Heart right ventricle (tissue), 16 donors: ENCODE results near the gene C1orf105. TPM values are rescaled to one million over a fixed set of nuclear protein-coding genes. Genes with fewer than 3 reads are reported as not detected.
A peak's percentile ranks its signal among the peaks of the same experiment; 100 is the strongest.

Experiments
- ATAC-seq, 8 donors: fragments of 200-7000 bp; cut with Tn5 transposase; one replicate each; pipeline ENCODE4 v1.9.1; 2020; ENCODE audit warnings: mild to moderate bottlenecking in 8 of 8, moderate library complexity in 8 of 8, moderate number of reproducible peaks in 1 of 8
- DNase-seq, 2 donors: peaks; one replicate each; pipeline ENCODE4 v3.0.0-alpha.2; 2020
- H3K27ac ChIP-seq, 10 donors: fragments of 200-600 bp; sonication (generic) in 2 of 10; one replicate each; pipeline versions ENCODE4 v1.5.0 to v1.8.0; 2020 to 2022; ENCODE audit warnings: mild to moderate bottlenecking in 3 of 10
- H3K27me3 ChIP-seq, 7 donors: fragments of 200-600 bp; one replicate each; pipeline ENCODE4 v1.8.0; 2021 to 2022; ENCODE audit warnings: mild to moderate bottlenecking in 2 of 7
- H3K36me3 ChIP-seq, 9 donors: fragments of 200-600 bp; sonication (generic) in 1 of 9; one replicate each; pipeline versions ENCODE4 v1.5.0 to v1.8.0; 2020 to 2022; ENCODE audit warnings: mild to moderate bottlenecking in 2 of 9
- H3K4me1 ChIP-seq, 9 donors: fragments of 200-600 bp; sonication (generic) in 1 of 9; one replicate each; pipeline versions ENCODE4 v1.5.0 to v1.8.0; 2020 to 2022; ENCODE audit warnings: mild to moderate bottlenecking in 4 of 9
- H3K4me3 ChIP-seq, 10 donors: fragments of 200-600 bp; sonication (generic) in 2 of 10; one replicate each; pipeline versions ENCODE4 v1.5.0 to v1.8.0; 2020 to 2022; ENCODE audit warnings: mild to moderate bottlenecking in 7 of 10, moderate library complexity in 2 of 10
- H3K9me3 ChIP-seq, 11 donors: fragments of 200-600 bp in 10 of 11; sonication (generic) in 2 of 11; one replicate each; pipeline versions ENCODE4 v1.5.0 to v1.8.0; 2013 to 2022; ENCODE audit warnings: mild to moderate bottlenecking in 2 of 11, control low read depth in 1 of 11, moderate library complexity in 1 of 11
- CTCF ChIP-seq, 9 donors: fragments of 200-600 bp; sonication (generic) in 2 of 9; IDR thresholded peaks; one replicate each; pipeline versions ENCODE4 v1.5.0 to v1.8.0; 2021 to 2022; ENCODE audit warnings: antibody characterized with exemption in 9 of 9, mild to moderate bottlenecking in 5 of 9, moderate library complexity in 1 of 9
- WGBS, 2 donors: extraction: QIAGEN DNeasy Blood & Tissue Kit; methylation state at CpG; one replicate each; pipeline ENCODE4 v1.1.7; 2013; ENCODE audit warnings: inconsistent platforms in 1 of 2; 5-methylcytosine and 5-hydroxymethylcytosine counted together
- intact Hi-C, 10 donors: fragments of 100-400 bp; cut with DNase I; formaldehyde crosslinking; loops; one replicate each; pipeline versions ENCODE4 v1.11.1 to v1.14.2; 2022
- polyA plus RNA-seq, 2 donors: library from polyadenylated mRNA; stranded (reverse); fragments of 200-250 nt; gene quantifications; one replicate each; pipeline ENCODE4 v1.2.3, GENCODE V29; 2013
- total RNA-seq, 10 donors: library from RNA; stranded (reverse); fragmentation: NEBNext Ultra II Directional in 3 of 10; extraction: Animal tissue kit (Norgen Biotek cat#: 25700) in 3 of 10; gene quantifications; one replicate each; pipeline versions ENCODE4 v1.2.1 to v1.2.4, GENCODE V29; 2021 to 2023
- donor health status: Arrhythmogenic right ventricular cardiomyopathy.
- donor health status: ischemic (EF 13 %, LVEDD 7.1; RV severe dilation, severe dysfunction).
- donor health status: healthy with polysubstance abuse.
- donor health status: DM: no; HTN: yes; CAD: no.
- donor health status: DM: no; HTN: no; CAD: no.
- donor health status: ischemic (EF 25% LVEDD 6.9; RV normal size, moderate dysfunction).
- donor health status: ischemic (EF 25% LVEDD 5.7; RV mildly dilated, moderate dysfunction).
- donor health status: healthy.
- donor health status: DM: yes; HTN: yes; CAD: no.
- donor health status: Ischemic cardiomyopathy.
- donor health status: ischemic (EF 35%, LVEDD 5.7; RV mildly dilated, moderate dysfunction).
- donor health status: nonischemic (EF 11% LVEDD 7.7; RV severe dilation, severe dysfunction).
- donor health status: DM: yes; HTN: yes; CAD: no.
- donor health status: PGD.
- donor health status: ischemic (EF 29% LVEDD 5.4; RV normal size, mild dysfunction).
- donor health status: nonischemic (EF 23%, LVEDD 6.1; RV moderate dilation, normal function).

Gene C1orf105
- total and polyA plus RNA-seq, 12 donors, result 1.1 to 52.7 (median 8.6) TPM

GRCh38 chr1:172395576-172395975 lies 24.9 kb upstream of the C1orf105 start:
- no peak for ATAC-seq
- Histone ChIP-seq H3K9me3 (no peaks in the 10 kb centered on the region), H3K36me3 (no peaks in the 10 kb centered on the region), H3K4me1 (peaks cover 0 to 84% (median 46%) of the 10 kb centered on the region in 9 donors), H3K27me3 (no peaks in the 10 kb centered on the region), H3K27ac (no peak overlapping the region), H3K4me3 (no peak overlapping the region)
- no peak for DNase-seq
- no peak for TF ChIP-seq CTCF (IDR thresholded peaks at IDR 0.05)
- WGBS, 2 donors, result 89 to 94% methylated on average over 3 of the region's 3 CpGs
- intact Hi-C loops, result loop anchor here in 7 of 10 donors (5.0 to 10.0 kb wide), 7 partner anchors 38 to 303 kb away; no protein-coding TSS in a partner anchor

- DNase-seq, result no peak
- intact Hi-C loops, result loop anchor here in 7 of 10 donors (5.0 to 10.0 kb wide), 7 partner anchors 40 to 305 kb away; no protein-coding TSS in a partner anchor
- H3K36me3 ChIP-seq, result no peaks in the 10 kb centered on the region
- no peaks in the 10 kb centered on the region for H3K9me3 ChIP-seq
- peak in 4 of 8 donors; percentile 34 to 72 (median 56) for ATAC-seq
- no peak overlapping the region for H3K4me3 ChIP-seq
- no peaks in the 10 kb centered on the region for H3K27me3 ChIP-seq
- peak overlapping the region in 6 of 10 donors; percentile 9 to 68 (median 56) for H3K27ac ChIP-seq
- WGBS, 2 donors, result 64 to 68% methylated on average over 3 of the region's 3 CpGs
- TF ChIP-seq CTCF (IDR thresholded peaks at IDR 0.05), result no peak
- peaks cover 0 to 69% (median 46%) of the 10 kb centered on the region in 9 donors for H3K4me1 ChIP-seq
Observed at GRCh38 chr1:172397221-172397620, 23.3 kb upstream of the C1orf105 start.

- intact Hi-C loops, result loop anchor here in 7 of 10 donors (1.0 to 10.0 kb wide), 9 partner anchors 40 to 307 kb away; no protein-coding TSS in a partner anchor
- Histone ChIP-seq H3K4me3 (no peak overlapping the region), H3K27me3 (no peaks in the 10 kb centered on the region), H3K4me1 (peaks cover 0 to 66% (median 46%) of the 10 kb centered on the region in 9 donors), H3K27ac (peak overlapping the region in 7 of 10 donors; percentile 50 to 78 (median 66)), H3K36me3 (no peaks in the 10 kb centered on the region), H3K9me3 (no peaks in the 10 kb centered on the region)
- DNase-seq (no peak), ATAC-seq (no peak)
- no peak for TF ChIP-seq CTCF (IDR thresholded peaks at IDR 0.05)
- WGBS, 2 donors, result 82% methylated on average over 2 of the region's 2 CpGs
Observed at GRCh38 chr1:172397633-172398032, 22.9 kb upstream of the C1orf105 start.

GRCh38 chr1:172398193-172398592 lies 22.3 kb upstream of the C1orf105 start:
- DNase-seq (no peak), ATAC-seq (peak in 7 of 8 donors; percentile 39 to 82 (median 57))
- Histone ChIP-seq H3K4me3 (no peak overlapping the region), H3K36me3 (no peaks in the 10 kb centered on the region), H3K9me3 (no peaks in the 10 kb centered on the region), H3K27me3 (no peaks in the 10 kb centered on the region), H3K4me1 (peaks cover 0 to 61% (median 45%) of the 10 kb centered on the region in 9 donors), H3K27ac (peak overlapping the region; percentile 3 to 78 (median 58))
- TF ChIP-seq CTCF (IDR thresholded peaks at IDR 0.05), result no peak
- WGBS, 2 donors, result 44 to 49% methylated on average over 2 of the region's 2 CpGs
- intact Hi-C loops, result loop anchor here in 7 of 10 donors (1.0 to 10.0 kb wide), 9 partner anchors 41 to 308 kb away; no protein-coding TSS in a partner anchor
